PC-9 (cell line): ENCODE results near the gene ILKAP. TPM values are rescaled to one million over a fixed set of nuclear protein-coding genes. Genes with fewer than 3 reads are reported as not detected.

Experiments used
- BruUV-seq: library from RNA; stranded (reverse); fragments of 400-500 nt; replicated peaks from 2 replicates; lab custom pipeline; 2021; lab: Mats Ljungman, UMichigan
- CTCF ChIA-PET: fragments of 300-600 bp; sonication (Branson Sonifier 250); formaldehyde crosslinking; loops from one replicate; lab custom pipeline; 2022; ENCODE audit warnings: antibody characterized with exemption; lab: Charles Lee
- POLR2A ChIA-PET: fragments of 300-600 bp; sonication (Branson Sonifier 250); formaldehyde crosslinking; loops from one replicate; lab custom pipeline; 2022; ENCODE audit warnings: antibody characterized with exemption; ENCODE audit not compliant: unreplicated experiment; lab: Charles Lee
- DNase-seq, 2 experiments: peaks; one replicate each; pipeline versions ENCODE4 v3.0.0 to v3.0.0-alpha.2; 2015 to 2022; ENCODE audit warnings: mixed read lengths in 1 of 2
- H2AFZ ChIP-seq: fragments of 200-600 bp; sonication (generic); 2 replicates; pipeline ENCODE4 v1.8.1; 2017; ENCODE audit warnings: antibody characterized with exemption
- H3F3A ChIP-seq: fragments of 200-600 bp; sonication (generic); 2 replicates; pipeline ENCODE4 v1.8.1; 2017; ENCODE audit warnings: antibody characterized with exemption, mild to moderate bottlenecking, low read depth; ENCODE audit not compliant: insufficient read depth
- H3K27ac ChIP-seq: fragments of 200-600 bp; sonication (generic); 2 replicates; pipeline ENCODE4 v1.6.1; 2016; ENCODE audit warnings: mixed run types
- H3K27me3 ChIP-seq: fragments of 200-600 bp; sonication (generic); 2 replicates; pipeline ENCODE4 v1.6.1; 2016; ENCODE audit warnings: low read depth, mixed run types; ENCODE audit not compliant: insufficient read depth
- H3K36me3 ChIP-seq: fragments of 200-600 bp; sonication (generic); 2 replicates; pipeline ENCODE4 v1.6.1; 2016; ENCODE audit warnings: low read depth, mixed run types
- H3K4me1 ChIP-seq: fragments of 200-600 bp; sonication (generic); replicated peaks from 2 replicates; pipeline ENCODE4 v1.6.1; 2016; ENCODE audit warnings: mixed run types; ENCODE audit not compliant: insufficient read depth
- H3K4me2 ChIP-seq: fragments of 200-600 bp; sonication (generic); 2 replicates; pipeline ENCODE4 v1.6.1; 2017; ENCODE audit warnings: mixed run types
- H3K4me3 ChIP-seq: fragments of 200-600 bp; sonication (generic); 2 replicates; pipeline ENCODE4 v1.6.1; 2016; ENCODE audit warnings: mixed run types
- H3K79me2 ChIP-seq: fragments of 200-600 bp; sonication (generic); 2 replicates; pipeline ENCODE4 v1.6.1; 2017; ENCODE audit warnings: low read depth, mixed run types
- H3K9me2 ChIP-seq: fragments of 200-600 bp; sonication (generic); 2 replicates; pipeline ENCODE4 v1.8.1; 2017; ENCODE audit warnings: mild to moderate bottlenecking; ENCODE audit not compliant: insufficient read depth
- H3K9me3 ChIP-seq: fragments of 200-600 bp; sonication (generic); 2 replicates; pipeline ENCODE4 v1.8.1; 2016; ENCODE audit warnings: low read depth; ENCODE audit not compliant: insufficient read depth
- H4K20me1 ChIP-seq: fragments of 200-600 bp; sonication (generic); 2 replicates; pipeline ENCODE4 v1.8.1; 2017; ENCODE audit not compliant: insufficient read depth
- EZH2 ChIP-seq: fragments of 200-600 bp; sonication (generic); IDR thresholded peaks from 2 replicates; pipeline ENCODE4 v1.8.0; 2017; ENCODE audit warnings: antibody characterized with exemption, low read depth
- intact Hi-C: fragments of 100-400 bp; cut with micrococcal nuclease; formaldehyde crosslinking; loops from one replicate; pipeline ENCODE4 v1.10.0; 2022; ENCODE audit not compliant: unreplicated experiment
- total RNA-seq: library from RNA; stranded (reverse); gene quantifications from 2 replicates; pipeline ENCODE4 v1.2.3, GENCODE V29; 2021
- TF ChIP-seq, protein P1 (sequence below): fragments of 200-600 bp; sonication (generic); conservative IDR thresholded peaks from 2 replicates; pipeline ENCODE4 v1.6.1; 2017; ENCODE audit warnings: mixed run types, antibody characterized with exemption, mild to moderate bottlenecking, moderate library complexity

ILKAP gene
- total RNA-seq, 1 experiment from 2014 or later: 55.6 TPM

DNA sequence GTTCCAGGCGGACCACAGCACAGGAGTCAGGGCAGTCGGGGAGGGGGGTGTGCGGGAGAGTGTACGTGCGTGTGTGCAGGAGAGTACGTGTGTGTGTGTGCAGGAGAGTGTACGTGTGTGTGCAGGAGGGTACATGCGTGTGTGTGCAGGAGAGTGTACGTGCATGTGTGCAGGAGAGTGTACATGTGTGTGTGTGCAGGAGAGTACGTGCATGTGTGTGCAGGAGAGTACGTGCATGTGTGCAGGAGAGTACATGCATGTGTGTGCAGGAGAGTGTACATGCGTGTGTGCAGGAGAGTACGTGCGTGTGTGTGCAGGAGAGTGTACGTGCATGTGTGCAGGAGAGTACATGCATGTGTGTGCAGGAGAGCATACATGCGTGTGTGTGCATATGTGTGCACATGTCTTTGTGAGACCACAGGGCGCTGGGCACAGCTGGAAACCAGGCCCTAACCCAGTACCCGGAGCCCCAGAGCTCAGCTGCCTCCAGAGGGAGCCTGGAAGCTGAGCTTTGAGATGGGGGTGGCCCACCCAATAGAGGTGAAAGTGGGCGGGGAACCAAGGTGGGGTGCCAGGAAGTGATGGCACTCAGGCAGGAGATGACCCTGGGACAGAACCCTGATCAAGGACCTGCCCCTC lies 78.9 kb downstream of the ILKAP start:
- intact Hi-C loops: no loop called here
- Histone ChIP-seq H3K9me3 (peaks cover 8% of the 10 kb centered on the region; the same call in 1 of the 2 replicates), H3K4me1 (no peaks in the 10 kb centered on the region), H3K36me3 (no peaks in the 10 kb centered on the region), H3K4me3 (no peak overlapping the region), H3K27ac (no peak overlapping the region), H3K79me2 (no peaks in the 10 kb centered on the region), H3K4me2 (no peak overlapping the region), H3K27me3 (peaks cover 45% of the 10 kb centered on the region), H2AFZ (no peak overlapping the region), H4K20me1 (no peaks in the 10 kb centered on the region), H3K9me2 (no peaks in the 10 kb centered on the region), H3F3A (peaks cover 19% of the 10 kb centered on the region)
- DNase-seq: no peak
- no TSS peak for BruUV-seq
- POLR2A ChIA-PET: no interaction called here
- TF ChIP-seq EZH2: no peak
- TF ChIP-seq, protein P1, sequence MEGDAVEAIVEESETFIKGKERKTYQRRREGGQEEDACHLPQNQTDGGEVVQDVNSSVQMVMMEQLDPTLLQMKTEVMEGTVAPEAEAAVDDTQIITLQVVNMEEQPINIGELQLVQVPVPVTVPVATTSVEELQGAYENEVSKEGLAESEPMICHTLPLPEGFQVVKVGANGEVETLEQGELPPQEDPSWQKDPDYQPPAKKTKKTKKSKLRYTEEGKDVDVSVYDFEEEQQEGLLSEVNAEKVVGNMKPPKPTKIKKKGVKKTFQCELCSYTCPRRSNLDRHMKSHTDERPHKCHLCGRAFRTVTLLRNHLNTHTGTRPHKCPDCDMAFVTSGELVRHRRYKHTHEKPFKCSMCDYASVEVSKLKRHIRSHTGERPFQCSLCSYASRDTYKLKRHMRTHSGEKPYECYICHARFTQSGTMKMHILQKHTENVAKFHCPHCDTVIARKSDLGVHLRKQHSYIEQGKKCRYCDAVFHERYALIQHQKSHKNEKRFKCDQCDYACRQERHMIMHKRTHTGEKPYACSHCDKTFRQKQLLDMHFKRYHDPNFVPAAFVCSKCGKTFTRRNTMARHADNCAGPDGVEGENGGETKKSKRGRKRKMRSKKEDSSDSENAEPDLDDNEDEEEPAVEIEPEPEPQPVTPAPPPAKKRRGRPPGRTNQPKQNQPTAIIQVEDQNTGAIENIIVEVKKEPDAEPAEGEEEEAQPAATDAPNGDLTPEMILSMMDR: no peak
- CTCF ChIA-PET: no interaction called here

DNA sequence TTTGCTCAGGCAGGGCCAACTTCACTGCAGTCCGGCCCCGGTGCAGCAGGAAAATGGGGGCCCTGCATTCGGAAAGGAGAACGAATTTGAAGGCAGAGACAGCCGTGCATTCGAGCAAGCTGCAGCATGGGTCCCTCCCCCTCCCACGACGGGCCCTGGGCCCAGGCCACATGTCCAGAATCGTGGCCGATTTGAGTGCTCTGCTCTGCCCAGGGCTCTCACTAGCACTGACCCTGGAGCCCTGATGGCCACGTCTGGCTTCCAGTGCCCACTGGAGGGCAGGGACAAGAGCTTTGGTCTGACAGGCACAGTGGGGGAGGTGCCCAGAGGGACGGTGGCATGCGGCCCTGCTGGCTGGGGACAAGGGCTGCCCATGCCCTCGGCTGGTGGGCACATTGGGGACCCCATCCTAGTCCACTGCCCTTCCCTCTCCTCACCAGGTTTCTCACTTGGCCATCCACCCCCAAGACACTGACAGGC lies 79.5 kb downstream of the ILKAP start:
- TF ChIP-seq, protein P1: no peak
- no peak for TF ChIP-seq EZH2
- DNase-seq: no peak
- no peaks in the 10 kb centered on the region for H4K20me1 ChIP-seq
- intact Hi-C loops: no loop called here
- POLR2A ChIA-PET: no interaction called here
- no peak overlapping the region for H2AFZ ChIP-seq
- H3K27me3 ChIP-seq: peaks cover 51% of the 10 kb centered on the region
- H3K9me3 ChIP-seq: peaks cover 8% of the 10 kb centered on the region; the same call in 1 of the 2 replicates
- no peaks in the 10 kb centered on the region for H3K36me3 ChIP-seq
- CTCF ChIA-PET: no interaction called here
- no peak overlapping the region for H3K4me2 ChIP-seq
- H3F3A ChIP-seq: peaks cover 19% of the 10 kb centered on the region
- no peaks in the 10 kb centered on the region for H3K9me2 ChIP-seq
- H3K4me1 ChIP-seq: no peaks in the 10 kb centered on the region
- H3K79me2 ChIP-seq: no peaks in the 10 kb centered on the region
- no TSS peak for BruUV-seq
- H3K4me3 ChIP-seq: no peak overlapping the region
- no peak overlapping the region for H3K27ac ChIP-seq

DNA sequence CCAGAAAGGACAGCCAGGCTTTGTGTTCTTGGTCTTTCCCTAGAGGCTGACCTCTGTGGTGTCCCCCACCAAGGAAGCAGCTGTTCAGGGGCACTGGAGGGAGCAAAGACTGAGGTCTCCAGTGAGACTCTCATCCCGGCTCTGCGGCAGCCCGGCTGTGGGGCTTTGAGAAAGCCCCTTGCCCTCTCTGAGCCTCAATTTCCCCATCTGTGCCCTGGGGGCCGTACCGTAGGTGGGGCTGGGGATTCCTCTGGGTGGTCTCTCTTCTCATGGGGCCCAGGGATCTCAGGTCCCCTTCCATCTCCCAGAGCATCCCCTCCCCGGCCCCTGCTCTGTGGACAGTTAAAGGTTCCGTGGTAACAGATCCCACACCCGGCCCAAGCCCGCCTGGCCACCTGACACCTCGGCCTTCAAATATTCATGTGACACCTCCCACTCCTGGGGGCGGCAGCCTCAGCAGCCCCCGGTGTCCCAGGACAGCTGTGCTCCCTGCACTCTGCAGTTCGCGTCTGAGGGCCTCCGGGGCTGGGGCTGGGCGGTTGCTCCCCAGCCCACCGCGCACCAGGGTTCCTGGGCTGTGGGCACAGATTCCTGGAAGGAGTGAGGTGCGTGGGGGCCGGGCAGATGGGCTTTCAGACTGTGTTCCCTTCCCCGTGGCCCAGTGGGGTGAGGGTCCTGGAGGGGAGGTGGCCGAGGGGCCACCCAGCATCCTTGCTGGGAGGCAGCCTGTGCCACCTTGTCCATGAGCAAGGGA lies 80.1 kb downstream of the ILKAP start:
- intact Hi-C loops: no loop called here
- H3K4me2 ChIP-seq: no peak overlapping the region
- H4K20me1 ChIP-seq: no peaks in the 10 kb centered on the region
- H3K27me3 ChIP-seq: peaks cover 54% of the 10 kb centered on the region
- POLR2A ChIA-PET: no interaction called here
- CTCF ChIA-PET: no interaction called here
- no peaks in the 10 kb centered on the region for H3K9me2 ChIP-seq
- no peaks in the 10 kb centered on the region for H3K4me1 ChIP-seq
- H3K9me3 ChIP-seq: peaks cover 8% of the 10 kb centered on the region; the same call in 1 of the 2 replicates
- H3K79me2 ChIP-seq: no peaks in the 10 kb centered on the region
- BruUV-seq: no TSS peak
- peaks cover 19% of the 10 kb centered on the region for H3F3A ChIP-seq
- H2AFZ ChIP-seq: no peak overlapping the region
- TF ChIP-seq EZH2: no peak
- TF ChIP-seq, protein P1: no peak
- no peak for DNase-seq
- H3K27ac ChIP-seq: no peak overlapping the region
- no peak overlapping the region for H3K4me3 ChIP-seq
- no peaks in the 10 kb centered on the region for H3K36me3 ChIP-seq
